GM06990 (cell line): ENCODE results near the gene LMNA.
A peak's percentile ranks its signal among the peaks of the same experiment; 100 is the strongest.

ENCODE experiments used
- DNase-seq: peaks from one replicate; pipeline ENCODE4 v3.0.0-alpha.2; 2011; ENCODE audit not compliant: insufficient read length; ENCODE audit errors: extremely low read depth
- H3K27me3 ChIP-seq: replicated peaks from 2 replicates; pipeline ENCODE4 v1.6.0; 2011; ENCODE audit warnings: low read length; ENCODE audit not compliant: control insufficient read depth, insufficient read depth
- H3K36me3 ChIP-seq: 2 replicates; pipeline ENCODE4 v1.5.1; 2011; ENCODE audit warnings: low read length; ENCODE audit not compliant: control insufficient read depth, insufficient read depth
- H3K4me3 ChIP-seq: replicated peaks from 2 replicates; pipeline ENCODE4 v1.5.1; 2011; ENCODE audit warnings: low read depth, mild to moderate bottlenecking, control low read depth, low read length
- TF ChIP-seq, protein P1 (sequence below): IDR thresholded peaks from 2 replicates; pipeline ENCODE4 v1.5.1; 2011; ENCODE audit warnings: low read length, control low read depth, mild to moderate bottlenecking, inconsistent platforms; ENCODE audit not compliant: insufficient read depth, poor library complexity, severe bottlenecking

Gene LMNA

GRCh38 chr1:156149374-156150332, 35.1 kb downstream of the LMNA start:
- peak overlapping the region; percentile 65 for H3K4me3 ChIP-seq
- no peaks in the 10 kb centered on the region for H3K27me3 ChIP-seq
- TF ChIP-seq, protein P1, sequence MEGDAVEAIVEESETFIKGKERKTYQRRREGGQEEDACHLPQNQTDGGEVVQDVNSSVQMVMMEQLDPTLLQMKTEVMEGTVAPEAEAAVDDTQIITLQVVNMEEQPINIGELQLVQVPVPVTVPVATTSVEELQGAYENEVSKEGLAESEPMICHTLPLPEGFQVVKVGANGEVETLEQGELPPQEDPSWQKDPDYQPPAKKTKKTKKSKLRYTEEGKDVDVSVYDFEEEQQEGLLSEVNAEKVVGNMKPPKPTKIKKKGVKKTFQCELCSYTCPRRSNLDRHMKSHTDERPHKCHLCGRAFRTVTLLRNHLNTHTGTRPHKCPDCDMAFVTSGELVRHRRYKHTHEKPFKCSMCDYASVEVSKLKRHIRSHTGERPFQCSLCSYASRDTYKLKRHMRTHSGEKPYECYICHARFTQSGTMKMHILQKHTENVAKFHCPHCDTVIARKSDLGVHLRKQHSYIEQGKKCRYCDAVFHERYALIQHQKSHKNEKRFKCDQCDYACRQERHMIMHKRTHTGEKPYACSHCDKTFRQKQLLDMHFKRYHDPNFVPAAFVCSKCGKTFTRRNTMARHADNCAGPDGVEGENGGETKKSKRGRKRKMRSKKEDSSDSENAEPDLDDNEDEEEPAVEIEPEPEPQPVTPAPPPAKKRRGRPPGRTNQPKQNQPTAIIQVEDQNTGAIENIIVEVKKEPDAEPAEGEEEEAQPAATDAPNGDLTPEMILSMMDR = no peak
- peak; percentile 82 for DNase-seq
- H3K36me3 ChIP-seq = no peaks in the 10 kb centered on the region

- TF ChIP-seq, protein P1 = no peak
- no peaks in the 10 kb centered on the region for H3K36me3 ChIP-seq
- DNase-seq = no peak
- no peaks in the 10 kb centered on the region for H3K27me3 ChIP-seq
- peak overlapping the region; percentile 65 for H3K4me3 ChIP-seq
Measured at GRCh38 chr1:156150333-156151011, 36.0 kb downstream of the LMNA start.

DNA sequence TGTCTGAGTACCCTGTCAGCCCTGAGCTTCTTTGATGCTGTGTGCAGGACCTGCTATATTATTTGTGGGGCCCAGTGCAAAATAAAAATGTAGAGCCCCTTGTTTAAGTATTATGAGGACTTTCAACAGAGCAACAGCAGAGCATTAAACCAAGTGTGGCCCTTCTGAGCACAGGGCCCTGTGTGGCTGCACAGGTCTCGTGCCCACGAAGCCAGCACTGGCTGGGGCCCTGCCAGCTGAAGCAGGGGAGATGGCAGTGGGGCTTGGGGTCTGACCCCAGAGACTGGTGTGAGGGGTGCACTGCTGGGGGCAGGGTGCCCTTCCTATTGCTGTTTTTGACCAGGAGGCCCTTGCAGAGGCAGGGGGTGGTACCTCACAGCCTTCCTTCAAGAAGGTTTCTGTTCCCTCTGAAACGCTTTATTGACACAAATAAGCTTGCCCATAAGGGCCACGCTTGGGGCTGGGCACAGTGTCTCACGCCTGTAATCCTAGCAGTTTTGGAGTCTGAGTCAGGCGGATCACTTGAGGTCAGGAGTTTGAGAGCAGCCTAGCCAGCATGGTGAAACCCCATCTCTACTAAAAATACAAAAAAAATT, 36.7 kb downstream of the LMNA start:
- Histone ChIP-seq H3K4me3 (peak overlapping the region; percentile 65; the same call in 1 of the 2 replicates), H3K36me3 (no peaks in the 10 kb centered on the region), H3K27me3 (no peaks in the 10 kb centered on the region)
- peak; percentile 60 for DNase-seq
- TF ChIP-seq, protein P1 = no peak

DNA sequence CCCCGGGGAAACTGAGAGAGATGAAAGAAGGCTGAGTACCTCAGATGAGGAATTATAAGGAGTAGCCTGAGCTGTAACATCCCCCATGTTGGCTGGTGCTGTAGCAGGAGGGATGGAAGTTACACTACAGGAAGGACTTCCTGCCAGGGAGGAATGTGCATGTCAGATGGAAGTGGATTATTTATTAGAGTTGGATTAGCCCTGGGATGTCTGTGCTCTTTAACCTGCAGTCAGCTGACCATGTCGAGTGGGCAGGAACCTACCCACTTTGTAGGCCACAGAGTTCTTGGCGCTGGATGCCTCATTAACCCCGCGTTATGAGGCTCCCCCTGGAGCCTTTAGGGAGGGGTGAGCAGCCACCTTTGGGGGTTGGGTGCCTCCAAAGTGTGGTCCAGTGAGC, 38.1 kb downstream of the LMNA start:
- DNase-seq = no peak
- Histone ChIP-seq H3K27me3 (no peaks in the 10 kb centered on the region), H3K4me3 (no peak overlapping the region), H3K36me3 (no peaks in the 10 kb centered on the region; the same call in 1 of the 2 replicates)
- TF ChIP-seq, protein P1 = no peak

DNA sequence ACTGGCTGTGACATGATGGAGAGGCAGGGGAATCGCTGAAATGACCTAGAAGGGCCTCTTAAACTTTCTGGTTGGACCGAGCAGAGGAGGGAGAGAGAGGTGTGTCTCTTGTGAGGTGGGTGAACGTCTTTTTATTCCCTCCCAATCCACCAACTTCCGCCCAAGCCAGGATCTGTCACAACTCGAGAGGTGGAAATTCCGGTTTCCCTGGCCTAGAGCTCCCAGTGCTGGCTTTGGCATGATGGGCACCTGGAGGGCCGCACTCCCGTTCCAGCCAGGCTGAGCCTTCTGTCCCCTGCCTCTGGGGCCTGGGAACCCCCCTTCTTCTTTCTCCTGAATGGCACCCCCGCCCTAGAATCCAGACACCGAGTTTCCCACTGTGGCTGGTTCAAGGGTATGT, 38.9 kb downstream of the LMNA start, which contains the start of gene SEMA4A:
TSS of gene SEMA4A (plus strand) at position 224 of the 400 bp plus-strand sequence. CDS start 994 bp downstream, outside the sequence.
- DNase-seq = no peak
- H3K27me3 ChIP-seq = no peaks in the 10 kb centered on the region
- H3K4me3 ChIP-seq = peak within 1 kb of the TSS; percentile 71
- peaks cover 4% of the 10 kb centered on the region for H3K36me3 ChIP-seq
- TF ChIP-seq, protein P1 = no peak
